GM18511 (cell line): ENCODE data around the gene RASAL3.

Experiments used
- ATAC-seq: cut with Tn5 transposase; IDR thresholded peaks from one replicate; pipeline ENCODE4 v1.9.1; 2021; ENCODE audit warnings: mild to moderate bottlenecking, moderate library complexity; ENCODE audit not compliant: unreplicated experiment

RASAL3 gene

GRCh38 chr19:15436012-15436825 lies 28.1 kb downstream of the RASAL3 start:
- no peak for ATAC-seq

- ATAC-seq, result no peak
Measured at GRCh38 chr19:15433519-15434069, 30.8 kb downstream of the RASAL3 start.

- peak; percentile 84 for ATAC-seq
Measured at GRCh38 chr19:15432629-15433518, 31.5 kb downstream of the RASAL3 start.

- ATAC-seq, result no peak
Measured at GRCh38 chr19:15432018-15432494, 32.3 kb downstream of the RASAL3 start.

- no peak for ATAC-seq
Measured at GRCh38 chr19:15431396-15432017, 32.8 kb downstream of the RASAL3 start.

- ATAC-seq, result no peak
Measured at GRCh38 chr19:15430526-15431120, 33.7 kb downstream of the RASAL3 start.

GRCh38 chr19:15429825-15430467 lies 34.4 kb downstream of the RASAL3 start:
- no peak for ATAC-seq

- ATAC-seq, result no peak
Measured at GRCh38 chr19:15428956-15429824, 35.2 kb downstream of the RASAL3 start.

GRCh38 chr19:15427991-15428471 lies 36.3 kb downstream of the RASAL3 start:
- no peak for ATAC-seq

GRCh38 chr19:15427350-15427700 lies 37.0 kb downstream of the RASAL3 start:
- no peak for ATAC-seq

- ATAC-seq, result no peak
Measured at GRCh38 chr19:15426485-15427349, 37.6 kb downstream of the RASAL3 start.

GRCh38 chr19:15425321-15425950 lies 38.9 kb downstream of the RASAL3 start:
- ATAC-seq, result no peak

GRCh38 chr19:15424692-15425272 lies 39.6 kb downstream of the RASAL3 start:
- no peak for ATAC-seq

- no peak for ATAC-seq
Measured at GRCh38 chr19:15424121-15424520, 40.2 kb downstream of the RASAL3 start.

- ATAC-seq, result no peak
Measured at GRCh38 chr19:15423130-15423529, 41.2 kb downstream of the RASAL3 start.

- no peak for ATAC-seq
Measured at GRCh38 chr19:15422296-15423075, 41.9 kb downstream of the RASAL3 start.
